GM19397 (cell line): ENCODE results near the gene PSMA5.

Experiments
- ATAC-seq: cut with Tn5 transposase; IDR thresholded peaks from one replicate; pipeline ENCODE4 v1.9.1; 2021; ENCODE audit warnings: mild to moderate bottlenecking, moderate library complexity; ENCODE audit not compliant: unreplicated experiment

Gene PSMA5

GRCh38 chr1:109370712-109371340 lies 55.4 kb downstream of the PSMA5 start:
- ATAC-seq, result no peak

GRCh38 chr1:109369167-109369746 lies 57.0 kb downstream of the PSMA5 start:
- no peak for ATAC-seq

DNA sequence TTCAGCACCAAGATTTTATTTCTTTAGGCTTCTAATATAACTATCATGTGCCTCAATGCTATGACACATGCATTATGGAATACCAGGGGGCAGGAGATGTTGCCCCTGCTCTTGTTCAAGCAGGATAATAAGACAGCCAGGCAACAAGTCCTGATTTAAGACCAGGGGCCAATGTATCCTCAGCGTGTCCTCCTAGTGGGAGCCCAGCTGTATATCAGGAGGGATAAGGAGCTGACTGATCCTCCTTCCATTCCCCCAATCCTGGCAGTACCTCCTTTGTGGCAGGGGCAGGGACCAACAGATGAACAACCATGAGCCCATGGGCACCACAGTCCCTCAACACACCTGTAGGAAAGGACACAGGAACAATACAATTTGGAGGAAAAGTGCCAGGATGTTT lies 57.8 kb downstream of the PSMA5 start:
- ATAC-seq, result no peak

DNA sequence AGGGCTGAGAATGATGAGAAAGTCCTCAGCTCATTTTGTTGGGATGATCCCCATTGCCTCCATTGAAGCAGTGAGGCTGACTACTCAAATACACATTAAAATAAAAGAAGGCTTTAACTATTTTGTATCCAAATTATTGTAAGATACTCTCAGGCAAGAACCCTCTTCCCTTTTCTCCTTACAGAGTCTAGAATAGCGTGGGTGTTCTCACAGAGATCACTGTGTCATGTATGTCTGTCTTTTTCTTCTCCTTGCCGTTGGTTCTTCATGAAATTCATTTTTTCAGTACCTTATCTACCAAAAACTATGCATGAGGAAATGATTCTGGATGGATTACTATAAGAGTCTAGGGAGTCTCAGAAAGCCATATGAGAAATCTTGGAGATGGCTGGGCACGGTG lies 58.6 kb downstream of the PSMA5 start:
- no peak for ATAC-seq

- ATAC-seq, result no peak
Observed at GRCh38 chr1:109365642-109366204, 60.5 kb downstream of the PSMA5 start.

DNA sequence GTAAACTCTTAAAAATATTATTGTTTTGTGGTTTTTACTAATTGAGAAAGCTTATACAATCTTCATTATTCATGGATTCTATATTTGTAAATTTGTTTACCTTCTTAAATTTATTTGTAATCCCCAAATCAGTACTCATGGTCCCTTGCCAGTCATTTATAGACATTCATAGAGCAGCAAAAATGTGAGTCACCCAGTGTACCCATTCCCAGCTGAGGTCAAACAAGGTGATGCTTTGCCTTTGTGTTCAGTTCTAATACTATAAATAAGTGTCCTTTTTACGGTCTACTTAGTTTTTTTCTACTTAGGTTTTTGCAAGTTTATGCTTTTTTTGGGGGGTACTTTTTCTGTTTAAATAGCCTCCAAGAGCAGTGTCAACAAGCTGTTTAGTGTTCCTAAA lies 64.6 kb downstream of the PSMA5 start:
- ATAC-seq, result no peak

GRCh38 chr1:109361069-109361468 lies 65.2 kb downstream of the PSMA5 start:
- no peak for ATAC-seq

DNA sequence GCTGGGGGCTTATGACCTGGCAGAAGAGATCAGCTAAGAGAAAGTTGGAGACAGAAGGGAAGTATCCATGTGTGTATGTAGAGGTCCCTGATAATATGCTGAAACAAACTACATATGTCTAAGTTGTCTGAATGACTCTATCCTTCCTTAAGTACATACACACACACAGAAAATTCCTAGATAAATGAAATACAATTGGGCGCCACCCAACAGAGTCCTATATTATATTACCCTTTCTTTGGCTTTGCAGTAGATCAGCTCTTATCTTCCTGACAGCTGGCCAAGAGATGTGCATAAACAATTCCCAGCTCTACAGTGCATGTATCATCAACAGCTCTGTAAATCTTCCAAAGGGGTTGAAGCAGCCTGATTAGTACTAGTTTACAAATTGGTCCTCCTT lies 68.6 kb downstream of the PSMA5 start:
- ATAC-seq, result no peak

- ATAC-seq, result no peak
Observed at GRCh38 chr1:109356915-109357314, 69.3 kb downstream of the PSMA5 start.

GRCh38 chr1:109356505-109356904 lies 69.7 kb downstream of the PSMA5 start:
- no peak for ATAC-seq

GRCh38 chr1:109354929-109355328 lies 71.3 kb downstream of the PSMA5 start:
- ATAC-seq, result no peak

DNA sequence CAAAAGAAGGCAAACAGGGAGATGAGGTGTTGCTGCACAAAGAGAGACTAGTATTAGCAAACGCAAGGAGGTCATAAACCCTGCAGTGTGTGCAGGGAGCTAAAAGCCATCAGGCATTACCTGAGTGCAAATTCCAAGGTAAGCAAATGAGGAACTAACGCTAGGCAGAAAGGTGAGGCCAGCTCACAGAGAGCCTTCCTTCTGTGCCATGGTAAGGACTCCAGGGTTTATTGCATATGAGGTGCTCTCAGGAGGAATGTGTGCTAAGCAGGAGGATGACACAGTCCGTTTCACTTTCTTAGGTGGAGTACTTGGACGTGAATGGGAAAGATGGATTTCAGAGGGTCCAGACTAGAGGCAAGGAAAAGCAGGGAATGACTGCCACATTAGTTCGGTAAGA lies 74.8 kb downstream of the PSMA5 start:
- ATAC-seq, result no peak

DNA sequence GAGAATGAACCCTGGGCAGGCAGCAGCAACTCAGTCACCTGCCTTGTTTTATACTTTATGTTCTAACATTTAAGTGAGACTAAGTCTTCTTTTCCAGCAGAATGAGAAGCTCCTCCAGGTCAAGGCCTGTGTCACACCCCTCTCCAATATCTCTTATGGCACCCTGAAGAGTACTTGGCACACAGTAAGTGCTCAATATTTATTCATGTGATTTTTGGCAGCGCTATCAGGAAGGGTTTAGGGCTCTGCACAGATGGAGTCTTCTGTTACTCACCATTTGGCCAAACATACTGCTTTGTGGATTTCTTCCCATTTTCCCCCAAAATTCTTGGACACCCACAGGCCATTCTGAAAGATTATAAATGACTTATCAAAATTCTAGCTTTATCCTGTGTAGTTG lies 75.6 kb downstream of the PSMA5 start:
- no peak for ATAC-seq

GRCh38 chr1:109350182-109350581 lies 76.1 kb downstream of the PSMA5 start:
- ATAC-seq, result no peak
